HepG2 (cell line): Measurements from ENCODE around the gene COL9A3. TPM values are rescaled to one million over a fixed set of nuclear protein-coding genes. Genes with fewer than 3 reads are reported as not detected.

Experiments used
- FOXO4 ChIP-seq: sonication (generic); formaldehyde crosslinking; conservative IDR thresholded peaks from 2 replicates; pipeline ENCODE4 v1.8.1; 2023; ENCODE audit warnings: missing genetic modification reagents
- HNF1A ChIP-seq, 2 experiments: sonication (generic) in 1 of 2; formaldehyde crosslinking in 1 of 2; IDR thresholded peaks; 2 replicates each; pipeline versions ENCODE4 v1.4.0 to v1.6.1; 2016 to 2020; ENCODE audit warnings: borderline replicate concordance in 1 of 2, low read depth in 1 of 2, mild to moderate bottlenecking in 1 of 2, missing genetic modification reagents in 1 of 2
- MLLT10 ChIP-seq: sonication (generic); formaldehyde crosslinking; IDR thresholded peaks from 2 replicates; pipeline ENCODE4 v1.4.0; 2020; ENCODE audit warnings: missing genetic modification reagents
- NONO ChIP-seq, 2 experiments: fragments of 450-650 bp in 1 of 2; sonication (generic) in 1 of 2; formaldehyde crosslinking in 1 of 2; IDR thresholded peaks in 1 of 2; conservative IDR thresholded peaks in 1 of 2; 2 replicates each; pipeline versions ENCODE4 v1.6.1 to v1.8.0; 2017 to 2022; ENCODE audit warnings: mild to moderate bottlenecking in 1 of 2, missing genetic modification reagents in 1 of 2, moderate library complexity in 1 of 2
- YY1 ChIP-seq: IDR thresholded peaks from 2 replicates; pipeline ENCODE4 v1.6.1; 2011; ENCODE audit warnings: low read length, low read depth, moderate library complexity, mild to moderate bottlenecking; ENCODE audit not compliant: insufficient read depth, insufficient replicate concordance
- ZNF350 ChIP-seq: sonication (generic); formaldehyde crosslinking; IDR thresholded peaks from 2 replicates; pipeline ENCODE4 v1.4.0; 2020; ENCODE audit warnings: mild to moderate bottlenecking, low read depth, missing genetic modification reagents, borderline replicate concordance
- ZNF839 ChIP-seq: sonication (generic); formaldehyde crosslinking; IDR thresholded peaks from 2 replicates; pipeline ENCODE4 v1.4.0; 2020; ENCODE audit warnings: missing genetic modification reagents, mild to moderate bottlenecking, borderline replicate concordance
- ZSCAN5A ChIP-seq: sonication (generic); formaldehyde crosslinking; IDR thresholded peaks from 2 replicates; pipeline ENCODE4 v1.8.0; 2022; ENCODE audit warnings: mild to moderate bottlenecking, missing genetic modification reagents, borderline replicate concordance
- polyA plus RNA-seq, 8 experiments: library from polyadenylated mRNA; depleted of rRNA in 3 of 8; stranded (reverse) in 7 of 8; unstranded in 1 of 8; fragments of >200 nt; fragmentation: Illumina TruSeq in 4 of 8; extraction: Trizol in 4 of 8; gene quantifications; 2 replicates each; pipeline versions ENCODE4 v1.2.1 to v1.2.3, GENCODE V29; 2011 to 2016; ENCODE audit warnings: low read depth in 4 of 8, missing spikeins in 1 of 8, mixed read lengths in 1 of 8; ENCODE audit not compliant: insufficient read depth in 1 of 8
- total RNA-seq, 5 experiments: library from RNA; depleted of rRNA; stranded (reverse); fragments of >200 nt; fragmentation: Illumina TruSeq; extraction: Trizol; gene quantifications; 2 replicates each; pipeline ENCODE4 v1.2.3, GENCODE V29; 2016; ENCODE audit warnings: low read depth in 1 of 5
- TF ChIP-seq, protein P1 (sequence below): sonication (generic); formaldehyde crosslinking; IDR thresholded peaks from 2 replicates; pipeline ENCODE4 v1.5.1; 2020; ENCODE audit warnings: mild to moderate bottlenecking, missing genetic modification reagents, borderline replicate concordance
- TF ChIP-seq, protein P2 (sequence below): sonication (generic); formaldehyde crosslinking; IDR thresholded peaks from 2 replicates; pipeline ENCODE4 v1.8.0; 2022; ENCODE audit warnings: mild to moderate bottlenecking, missing genetic modification reagents, moderate library complexity

Gene COL9A3
- total and polyA plus RNA-seq, 2 of the 13 experiments (the other 11 are each of a cell fraction or from before 2014, with no cell fraction given): 155 to 204 TPM

GRCh38 chr20:62822788-62823651, 6.2 kb downstream of the COL9A3 start (continued):
- TF ChIP-seq HNF1A (IDR thresholded peaks at IDR 0.05; ENCODE audit: low read depth) (no peak), HNF1A (CRISPR knock-in tag; IDR thresholded peaks at IDR 0.05; ENCODE audit: borderline replicate concordance) (peak; percentile 49), ZNF350 (CRISPR knock-in tag) (peak; percentile 72), ZNF839 (no peak), FOXO4 (no peak), NONO (IDR thresholded peaks at IDR 0.05) (no peak), NONO (CRISPR knock-in tag; conservative IDR thresholded peaks at IDR 0.05) (peak; percentile 87), YY1 (peak; percentile 72), ZSCAN5A (no peak), MLLT10 (CRISPR knock-in tag) (no peak)
- TF ChIP-seq, protein P1, sequence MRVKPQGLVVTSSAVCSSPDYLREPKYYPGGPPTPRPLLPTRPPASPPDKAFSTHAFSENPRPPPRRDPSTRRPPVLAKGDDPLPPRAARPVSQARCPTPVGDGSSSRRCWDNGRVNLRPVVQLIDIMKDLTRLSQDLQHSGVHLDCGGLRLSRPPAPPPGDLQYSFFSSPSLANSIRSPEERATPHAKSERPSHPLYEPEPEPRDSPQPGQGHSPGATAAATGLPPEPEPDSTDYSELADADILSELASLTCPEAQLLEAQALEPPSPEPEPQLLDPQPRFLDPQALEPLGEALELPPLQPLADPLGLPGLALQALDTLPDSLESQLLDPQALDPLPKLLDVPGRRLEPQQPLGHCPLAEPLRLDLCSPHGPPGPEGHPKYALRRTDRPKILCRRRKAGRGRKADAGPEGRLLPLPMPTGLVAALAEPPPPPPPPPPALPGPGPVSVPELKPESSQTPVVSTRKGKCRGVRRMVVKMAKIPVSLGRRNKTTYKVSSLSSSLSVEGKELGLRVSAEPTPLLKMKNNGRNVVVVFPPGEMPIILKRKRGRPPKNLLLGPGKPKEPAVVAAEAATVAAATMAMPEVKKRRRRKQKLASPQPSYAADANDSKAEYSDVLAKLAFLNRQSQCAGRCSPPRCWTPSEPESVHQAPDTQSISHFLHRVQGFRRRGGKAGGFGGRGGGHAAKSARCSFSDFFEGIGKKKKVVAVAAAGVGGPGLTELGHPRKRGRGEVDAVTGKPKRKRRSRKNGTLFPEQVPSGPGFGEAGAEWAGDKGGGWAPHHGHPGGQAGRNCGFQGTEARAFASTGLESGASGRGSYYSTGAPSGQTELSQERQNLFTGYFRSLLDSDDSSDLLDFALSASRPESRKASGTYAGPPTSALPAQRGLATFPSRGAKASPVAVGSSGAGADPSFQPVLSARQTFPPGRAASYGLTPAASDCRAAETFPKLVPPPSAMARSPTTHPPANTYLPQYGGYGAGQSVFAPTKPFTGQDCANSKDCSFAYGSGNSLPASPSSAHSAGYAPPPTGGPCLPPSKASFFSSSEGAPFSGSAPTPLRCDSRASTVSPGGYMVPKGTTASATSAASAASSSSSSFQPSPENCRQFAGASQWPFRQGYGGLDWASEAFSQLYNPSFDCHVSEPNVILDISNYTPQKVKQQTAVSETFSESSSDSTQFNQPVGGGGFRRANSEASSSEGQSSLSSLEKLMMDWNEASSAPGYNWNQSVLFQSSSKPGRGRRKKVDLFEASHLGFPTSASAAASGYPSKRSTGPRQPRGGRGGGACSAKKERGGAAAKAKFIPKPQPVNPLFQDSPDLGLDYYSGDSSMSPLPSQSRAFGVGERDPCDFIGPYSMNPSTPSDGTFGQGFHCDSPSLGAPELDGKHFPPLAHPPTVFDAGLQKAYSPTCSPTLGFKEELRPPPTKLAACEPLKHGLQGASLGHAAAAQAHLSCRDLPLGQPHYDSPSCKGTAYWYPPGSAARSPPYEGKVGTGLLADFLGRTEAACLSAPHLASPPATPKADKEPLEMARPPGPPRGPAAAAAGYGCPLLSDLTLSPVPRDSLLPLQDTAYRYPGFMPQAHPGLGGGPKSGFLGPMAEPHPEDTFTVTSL (CRISPR knock-in tag): peak; percentile 76; the same call in 1 of the 2 replicates
- TF ChIP-seq, protein P2, sequence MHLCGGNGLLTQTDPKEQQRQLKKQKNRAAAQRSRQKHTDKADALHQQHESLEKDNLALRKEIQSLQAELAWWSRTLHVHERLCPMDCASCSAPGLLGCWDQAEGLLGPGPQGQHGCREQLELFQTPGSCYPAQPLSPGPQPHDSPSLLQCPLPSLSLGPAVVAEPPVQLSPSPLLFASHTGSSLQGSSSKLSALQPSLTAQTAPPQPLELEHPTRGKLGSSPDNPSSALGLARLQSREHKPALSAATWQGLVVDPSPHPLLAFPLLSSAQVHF (CRISPR knock-in tag): no peak
